ENCODE measurements around the gene ZNF318.
A peak's percentile ranks its signal among the peaks of the same experiment; 100 is the strongest.
"Not testable (repeated sequence)": the region's sequence is repeated elsewhere in the genome, so short reads cannot be mapped to it uniquely, and the experiment has no call there.

The ZNF318 gene

GRCh38 chr6:43303751-43304331 is 65.6 kb downstream of the ZNF318 start:
- H3K27me3 ChIP-seq (ENCODE audit: control insufficient read depth in 3 of 3, insufficient read depth in 3 of 3, low read depth in 1 of 3, low read length in 3 of 3): peaks cover 0 to 78% (median 2%) of the 10 kb centered on the region in 3 experiments
- no peak overlapping the region for H2BK5ac ChIP-seq (ENCODE audit: low read length)
- no peak overlapping the region for H3K4me2 ChIP-seq (ENCODE audit: insufficient read depth, low read length, poor library complexity, severe bottlenecking)
- no peak overlapping the region for H4K91ac ChIP-seq (ENCODE audit: low read depth, low read length, poor library complexity)
- H3K14ac ChIP-seq (ENCODE audit: low read length): no peak overlapping the region
- H3K18ac ChIP-seq (ENCODE audit: low read length): no peak overlapping the region
- no peak overlapping the region for H3K4me3 ChIP-seq (ENCODE audit: low read length in 2 of 2)
- H2BK120ac ChIP-seq (ENCODE audit: low read depth, low read length): no peak overlapping the region
- peak overlapping the region; percentile 71 for H3K23ac ChIP-seq (ENCODE audit: low read depth, low read length, poor library complexity)
- no peak for DNase-seq (ENCODE audit: low spot score)
- no peak overlapping the region for H3K27ac ChIP-seq (replicated peaks; ENCODE audit: low read length)
- H2BK15ac ChIP-seq (ENCODE audit: low read length): no peak overlapping the region
- no peak overlapping the region for H3K9ac ChIP-seq (ENCODE audit: low read depth, low read length, poor library complexity)
- H3K4ac ChIP-seq (ENCODE audit: low read length): no peak overlapping the region
- peak overlapping the region; percentile 19 for H2BK12ac ChIP-seq (ENCODE audit: low read length)
- H2AFZ ChIP-seq (ENCODE audit: low read length): no peak overlapping the region
- no peaks in the 10 kb centered on the region for H3K36me3 ChIP-seq (replicated peaks in 1 of 2; ENCODE audit: control insufficient read depth in 2 of 2, insufficient read depth in 2 of 2, low read length in 2 of 2)
- WGBS, 2 donors (ENCODE audit: extremely low coverage in 2 of 2, insufficient read length in 2 of 2, insufficient replicate concordance in 1 of 2): no CpG with 5 or more reads among the region's 8 CpGs
- no peaks in the 10 kb centered on the region for H3K9me3 ChIP-seq (replicated peaks in 1 of 2; ENCODE audit: control insufficient read depth in 2 of 2, insufficient read depth in 1 of 2, low read depth in 1 of 2, low read length in 2 of 2)
- H4K8ac ChIP-seq (ENCODE audit: low read depth, low read length): no peak overlapping the region
- H3K4me1 ChIP-seq (ENCODE audit: control insufficient read depth in 2 of 2, insufficient read depth in 1 of 2, low read depth in 1 of 2, low read length in 2 of 2): peaks cover 0 to 17% of the 10 kb centered on the region in 2 donors
- no peak overlapping the region for H2AK5ac ChIP-seq (ENCODE audit: low read depth, low read length)
- H3K79me1 ChIP-seq (ENCODE audit: low read depth, low read length): peaks cover 2% of the 10 kb centered on the region

GRCh38 chr6:43303006-43303405 is 66.4 kb downstream of the ZNF318 start:
- no CpG with 5 or more reads among the region's 11 CpGs for WGBS, 2 donors (ENCODE audit: extremely low coverage in 2 of 2, insufficient read length in 2 of 2, insufficient replicate concordance in 1 of 2)
- not testable (repeated sequence) for H4K8ac ChIP-seq (ENCODE audit: low read depth, low read length); H2AFZ ChIP-seq (ENCODE audit: low read length); H3K4ac ChIP-seq (ENCODE audit: low read length); H2BK120ac ChIP-seq (ENCODE audit: low read depth, low read length); H3K9ac ChIP-seq (ENCODE audit: low read depth, low read length, poor library complexity); H3K36me3 ChIP-seq (replicated peaks in 1 of 2; ENCODE audit: control insufficient read depth in 2 of 2, insufficient read depth in 2 of 2, low read length in 2 of 2); H3K9me3 ChIP-seq (replicated peaks in 1 of 2; ENCODE audit: control insufficient read depth in 2 of 2, insufficient read depth in 1 of 2, low read depth in 1 of 2, low read length in 2 of 2); H2BK15ac ChIP-seq (ENCODE audit: low read length); H2BK12ac ChIP-seq (ENCODE audit: low read length); H2AK5ac ChIP-seq (ENCODE audit: low read depth, low read length); H3K23ac ChIP-seq (ENCODE audit: low read depth, low read length, poor library complexity); H3K14ac ChIP-seq (ENCODE audit: low read length); H3K4me3 ChIP-seq (ENCODE audit: low read length in 2 of 2); H3K79me1 ChIP-seq (ENCODE audit: low read depth, low read length); DNase-seq (ENCODE audit: low spot score); H3K4me2 ChIP-seq (ENCODE audit: insufficient read depth, low read length, poor library complexity, severe bottlenecking); H4K91ac ChIP-seq (ENCODE audit: low read depth, low read length, poor library complexity); H2BK5ac ChIP-seq (ENCODE audit: low read length); H3K27ac ChIP-seq (replicated peaks; ENCODE audit: low read length); H3K18ac ChIP-seq (ENCODE audit: low read length)
- Histone ChIP-seq H3K4me1 (ENCODE audit: control insufficient read depth in 2 of 2, insufficient read depth in 1 of 2, low read depth in 1 of 2, low read length in 2 of 2) (peaks cover 0 to 14% of the 10 kb centered on the region in 2 donors), H3K27me3 (ENCODE audit: control insufficient read depth in 3 of 3, insufficient read depth in 3 of 3, low read depth in 1 of 3, low read length in 3 of 3) (peaks cover 0 to 74% (median 2%) of the 10 kb centered on the region in 3 experiments)

GRCh38 chr6:43302126-43302525 is 67.3 kb downstream of the ZNF318 start:
- Histone ChIP-seq H3K4me3 (ENCODE audit: low read length in 2 of 2) (no peak overlapping the region), H3K18ac (ENCODE audit: low read length) (no peak overlapping the region), H3K79me1 (ENCODE audit: low read depth, low read length) (no peaks in the 10 kb centered on the region), H2BK12ac (ENCODE audit: low read length) (no peak overlapping the region), H4K91ac (ENCODE audit: low read depth, low read length, poor library complexity) (no peak overlapping the region), H3K9me3 (replicated peaks in 1 of 2; ENCODE audit: control insufficient read depth in 2 of 2, insufficient read depth in 1 of 2, low read depth in 1 of 2, low read length in 2 of 2) (no peaks in the 10 kb centered on the region), H3K27me3 (ENCODE audit: control insufficient read depth in 3 of 3, insufficient read depth in 3 of 3, low read depth in 1 of 3, low read length in 3 of 3) (peaks cover 0 to 66% (median 0%) of the 10 kb centered on the region in 3 experiments), H2BK15ac (ENCODE audit: low read length) (no peak overlapping the region), H3K23ac (ENCODE audit: low read depth, low read length, poor library complexity) (no peak overlapping the region), H3K14ac (ENCODE audit: low read length) (no peak overlapping the region), H3K4ac (ENCODE audit: low read length) (no peak overlapping the region), H3K4me2 (ENCODE audit: insufficient read depth, low read length, poor library complexity, severe bottlenecking) (no peak overlapping the region), H3K4me1 (ENCODE audit: control insufficient read depth in 2 of 2, insufficient read depth in 1 of 2, low read depth in 1 of 2, low read length in 2 of 2) (peaks cover 5 to 16% of the 10 kb centered on the region in 2 donors), H2BK5ac (ENCODE audit: low read length) (no peak overlapping the region), H3K9ac (ENCODE audit: low read depth, low read length, poor library complexity) (peak overlapping the region; percentile 57), H3K27ac (replicated peaks; ENCODE audit: low read length) (no peak overlapping the region), H2BK120ac (ENCODE audit: low read depth, low read length) (no peak overlapping the region), H3K36me3 (replicated peaks in 1 of 2; ENCODE audit: control insufficient read depth in 2 of 2, insufficient read depth in 2 of 2, low read length in 2 of 2) (no peaks in the 10 kb centered on the region), H4K8ac (ENCODE audit: low read depth, low read length) (no peak overlapping the region), H2AFZ (ENCODE audit: low read length) (peak overlapping the region; percentile 25), H2AK5ac (ENCODE audit: low read depth, low read length) (no peak overlapping the region)
- WGBS, 2 donors (ENCODE audit: extremely low coverage in 2 of 2, insufficient read length in 2 of 2, insufficient replicate concordance in 1 of 2): no CpG with 5 or more reads among the region's 19 CpGs
- DNase-seq (ENCODE audit: low spot score): no peak

GRCh38 chr6:43301081-43301870 is 68.2 kb downstream of the ZNF318 start:
- DNase-seq (ENCODE audit: low spot score): no peak

More at GRCh38 chr6:43301081-43301870, 68.2 kb downstream of the ZNF318 start:
- H3K4me2 ChIP-seq (ENCODE audit: insufficient read depth, low read length, poor library complexity, severe bottlenecking): no peak overlapping the region
- no CpG with 5 or more reads among the region's 15 CpGs for whole genome bisulfite sequencing, 2 donors (ENCODE audit: extremely low coverage in 2 of 2, insufficient read length in 2 of 2, insufficient replicate concordance in 1 of 2)
- peak overlapping the region; percentile 58 for H3K18ac ChIP-seq (ENCODE audit: low read length)
- H4K91ac ChIP-seq (ENCODE audit: low read depth, low read length, poor library complexity): no peak overlapping the region
- H3K36me3 ChIP-seq (replicated peaks in 1 of 2; ENCODE audit: control insufficient read depth in 2 of 2, insufficient read depth in 2 of 2, low read length in 2 of 2): no peaks in the 10 kb centered on the region
- H2BK12ac ChIP-seq (ENCODE audit: low read length): no peak overlapping the region
- H3K14ac ChIP-seq (ENCODE audit: low read length): no peak overlapping the region
- H2BK15ac ChIP-seq (ENCODE audit: low read length): no peak overlapping the region
- peak overlapping the region; percentile 73 for H3K9ac ChIP-seq (ENCODE audit: low read depth, low read length, poor library complexity)
- no peak overlapping the region for H3K27ac ChIP-seq (replicated peaks; ENCODE audit: low read length)
- no peak overlapping the region for H4K8ac ChIP-seq (ENCODE audit: low read depth, low read length)
- H3K23ac ChIP-seq (ENCODE audit: low read depth, low read length, poor library complexity): peak overlapping the region; percentile 34
- no peaks in the 10 kb centered on the region for H3K9me3 ChIP-seq (replicated peaks in 1 of 2; ENCODE audit: control insufficient read depth in 2 of 2, insufficient read depth in 1 of 2, low read depth in 1 of 2, low read length in 2 of 2)
- H3K4ac ChIP-seq (ENCODE audit: low read length): no peak overlapping the region
- H2AK5ac ChIP-seq (ENCODE audit: low read depth, low read length): no peak overlapping the region
- H3K27me3 ChIP-seq (ENCODE audit: control insufficient read depth in 3 of 3, insufficient read depth in 3 of 3, low read depth in 1 of 3, low read length in 3 of 3): peaks cover 0 to 66% (median 0%) of the 10 kb centered on the region in 3 experiments
- no peaks in the 10 kb centered on the region for H3K79me1 ChIP-seq (ENCODE audit: low read depth, low read length)
- no peak overlapping the region for H2BK5ac ChIP-seq (ENCODE audit: low read length)
- no peak overlapping the region for H2BK120ac ChIP-seq (ENCODE audit: low read depth, low read length)
- no peak overlapping the region for H2AFZ ChIP-seq (ENCODE audit: low read length)
- peak overlapping the region in 1 of 2 donors; percentile 25 for H3K4me3 ChIP-seq (ENCODE audit: low read length in 2 of 2)
- peaks cover 8 to 21% of the 10 kb centered on the region in 2 donors for H3K4me1 ChIP-seq (ENCODE audit: control insufficient read depth in 2 of 2, insufficient read depth in 1 of 2, low read depth in 1 of 2, low read length in 2 of 2)

All from neuronal stem cell (in vitro differentiated cells).